Hippocampal formation (tissue), 2 donors: Measurements from ENCODE around the gene TARS2.

Experiments used
- DNase-seq, 2 donors: peaks; one replicate each; lab custom pipeline; 2025; lab: John Stamatoyannopoulos, UW

The TARS2 gene

DNA sequence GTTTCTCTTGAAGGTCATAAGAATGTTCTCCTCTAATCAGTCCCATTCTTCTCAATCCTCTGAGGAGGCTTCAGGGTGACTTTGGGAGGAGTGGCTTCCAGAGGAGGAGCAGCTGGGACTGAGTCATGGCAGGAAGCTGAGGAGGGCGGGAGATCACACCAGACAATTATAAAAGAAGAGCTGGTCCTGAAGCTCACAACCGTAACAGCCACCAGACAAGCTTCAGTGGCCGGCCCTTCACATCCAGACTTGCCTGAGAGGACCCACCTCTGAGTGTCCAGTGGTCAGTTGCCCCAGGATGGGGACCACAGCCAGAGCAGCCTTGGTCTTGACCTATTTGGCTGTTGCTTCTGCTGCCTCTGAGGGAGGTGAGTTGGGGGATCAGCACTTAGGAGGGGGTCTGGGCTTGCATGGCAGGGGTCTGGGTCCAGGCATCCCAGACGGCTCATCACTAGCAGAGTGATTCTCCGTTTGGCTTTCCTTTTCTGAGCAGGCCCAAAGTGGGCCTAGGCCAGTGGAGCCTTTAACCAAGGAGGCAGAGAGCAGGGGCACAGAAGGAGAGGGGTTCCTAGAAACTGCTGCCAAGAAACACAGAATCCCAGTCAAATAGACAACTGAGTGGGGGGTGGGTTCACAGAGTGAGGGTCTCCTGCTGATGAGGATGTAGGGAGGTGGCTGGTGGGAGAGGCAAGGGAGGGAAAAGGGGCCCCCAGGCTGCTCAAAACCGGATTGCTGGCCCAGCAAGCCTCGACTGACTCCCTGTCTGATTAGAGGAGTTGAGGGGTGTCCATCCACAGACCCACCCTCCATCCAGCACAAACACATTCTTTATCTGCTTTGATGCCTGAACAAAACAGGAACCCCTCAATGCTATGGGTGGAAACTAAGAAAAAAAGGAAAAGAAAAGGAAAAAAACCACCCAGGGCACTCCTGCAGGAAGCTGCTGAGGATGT lies 21.0 kb downstream of the TARS2 start, which contains the start of gene ECM1:
Gene ECM1, plus strand, starts transcription at position 198 of the 953 bp plus-strand sequence. Its CDS starts 101 bp downstream, at position 299.
- no peak for DNase-seq

DNA sequence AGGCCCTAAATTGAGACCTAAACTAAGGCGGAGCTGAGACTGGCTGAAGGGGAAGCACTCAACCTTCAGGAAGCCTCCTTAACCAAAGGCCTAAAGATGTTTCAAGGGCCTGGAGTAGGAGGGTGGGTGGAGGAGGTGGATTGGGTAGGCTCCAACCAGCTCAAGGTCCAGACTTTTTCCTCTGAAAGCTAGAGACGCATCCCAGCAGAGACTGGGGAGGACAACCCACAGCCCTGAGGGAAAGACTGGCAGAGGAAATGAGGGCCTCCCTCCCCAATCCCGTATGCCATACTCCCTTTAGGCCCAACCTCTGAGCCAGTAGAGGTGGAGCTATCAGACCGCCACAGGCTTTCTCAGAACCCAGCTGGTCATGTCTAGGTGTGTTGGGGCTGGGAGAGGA lies 21.8 kb downstream of the TARS2 start:
- no peak for DNase-seq

GRCh38 chr1:150511551-150511950 lies 24.3 kb downstream of the TARS2 start:
- DNase-seq: no peak

GRCh38 chr1:150511985-150512660 lies 24.9 kb downstream of the TARS2 start:
- DNase-seq: no peak

- DNase-seq: no peak
Measured at GRCh38 chr1:150512846-150513245, 25.6 kb downstream of the TARS2 start.

- DNase-seq: no peak
Measured at GRCh38 chr1:150513351-150513791, 26.2 kb downstream of the TARS2 start.

DNA sequence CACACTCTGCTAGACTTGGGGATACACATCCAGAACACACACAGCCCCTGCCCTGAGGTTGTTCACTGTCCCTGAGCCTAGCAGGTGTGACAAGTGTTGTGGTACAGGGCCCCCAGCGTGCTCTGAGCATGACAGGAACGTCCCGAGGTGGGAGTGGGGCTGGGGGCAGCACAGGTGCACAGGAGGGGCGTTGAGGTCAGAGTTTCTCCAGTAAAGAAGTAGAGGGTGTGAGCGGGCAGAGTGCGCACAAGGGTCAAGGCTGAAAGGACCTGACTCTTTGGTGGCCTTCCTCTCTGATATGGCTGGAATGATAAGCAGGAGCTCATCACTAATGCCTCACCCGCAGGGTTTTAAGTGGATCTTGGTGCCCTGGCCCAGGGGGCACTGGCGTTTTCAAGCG lies 27.0 kb downstream of the TARS2 start:
- DNase-seq: no peak

- no peak for DNase-seq
Measured at GRCh38 chr1:150514913-150515327, 27.7 kb downstream of the TARS2 start.

DNA sequence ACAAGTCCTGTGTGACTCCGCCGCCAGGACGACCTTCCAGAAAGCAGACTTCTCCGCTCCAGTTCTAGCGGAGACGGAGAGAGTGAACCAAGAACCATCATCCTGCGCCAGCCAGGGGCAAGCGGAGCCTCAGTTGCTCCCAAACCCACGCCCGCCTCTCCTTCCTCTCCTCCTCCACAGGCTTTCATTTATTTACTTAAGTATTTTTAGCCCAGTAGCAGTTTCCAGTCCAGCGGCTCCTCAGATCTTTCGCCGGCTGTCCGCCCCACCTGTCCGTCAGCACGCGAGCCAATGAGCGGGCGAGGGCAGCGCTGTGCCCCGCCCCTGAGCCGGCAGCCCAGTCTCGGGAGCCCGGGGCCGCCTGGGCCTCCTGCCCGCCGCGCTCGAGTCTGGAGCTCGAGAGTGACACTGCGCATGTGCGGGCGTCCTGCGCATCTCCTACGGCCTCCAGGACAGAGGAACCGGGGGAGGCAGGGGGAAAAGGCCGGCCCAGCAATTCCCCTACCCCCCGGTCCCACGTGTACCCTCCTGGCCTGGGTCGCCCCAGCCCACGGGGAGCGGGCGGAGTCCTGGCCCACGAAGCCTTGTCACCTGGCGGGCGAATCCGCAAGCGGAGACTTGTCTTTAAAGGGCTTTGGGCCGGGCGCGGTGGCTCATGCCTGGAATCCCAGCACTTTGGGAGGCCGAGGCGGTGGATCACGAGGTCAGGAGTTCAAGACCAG lies 28.3 kb downstream of the TARS2 start, which contains the start of gene FALEC:
Gene FALEC, plus strand, starts transcription at position 425 of the 722 bp plus-strand sequence.
- peak; percentile 95 to 97 for DNase-seq

DNA sequence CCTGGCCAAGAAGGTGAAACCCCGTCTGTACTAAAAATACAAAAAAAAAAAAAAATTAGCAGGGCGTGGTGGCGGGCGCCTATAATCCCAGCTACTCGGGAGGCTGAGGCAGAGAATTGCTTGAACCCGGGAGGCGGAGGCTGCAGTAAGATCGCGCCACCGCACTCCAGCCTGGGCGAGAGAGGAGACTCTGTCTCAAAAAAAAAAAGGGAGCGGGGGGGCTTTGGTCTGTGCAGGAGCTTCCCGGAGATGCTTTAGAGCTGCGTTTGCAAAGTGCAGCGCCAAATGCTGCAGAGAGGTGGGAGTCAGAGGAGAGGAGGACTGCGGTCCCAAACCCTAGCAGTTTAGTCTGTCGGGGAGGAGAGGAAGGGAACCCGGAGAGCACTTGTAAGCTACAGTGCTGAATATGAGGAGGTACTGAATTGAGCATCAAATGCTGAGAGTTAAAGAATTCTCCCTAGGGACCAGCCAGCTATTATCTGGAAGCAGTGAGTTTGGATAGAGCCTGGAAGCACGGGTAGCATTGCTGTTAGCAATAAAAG lies 28.9 kb downstream of the TARS2 start:
- no peak for DNase-seq

DNA sequence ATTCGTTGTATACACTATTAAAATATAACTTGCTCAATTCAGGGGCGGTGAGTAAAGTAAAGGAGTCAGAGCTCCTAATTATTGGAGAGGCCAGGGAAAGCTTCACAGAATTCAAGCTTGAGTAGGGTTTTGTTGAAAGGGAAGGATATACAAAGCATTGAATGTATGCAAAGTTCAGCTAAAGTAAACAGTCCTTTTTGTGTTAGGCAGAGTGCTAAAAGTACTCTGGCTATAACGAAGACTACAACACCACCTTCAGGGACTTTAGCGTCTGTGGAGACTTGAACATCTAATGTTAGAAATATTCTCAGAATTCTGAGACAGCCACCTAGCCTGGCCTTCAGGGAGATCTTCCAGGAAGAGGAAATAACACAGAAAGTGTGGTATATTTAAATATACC lies 29.4 kb downstream of the TARS2 start:
- DNase-seq: no peak

DNA sequence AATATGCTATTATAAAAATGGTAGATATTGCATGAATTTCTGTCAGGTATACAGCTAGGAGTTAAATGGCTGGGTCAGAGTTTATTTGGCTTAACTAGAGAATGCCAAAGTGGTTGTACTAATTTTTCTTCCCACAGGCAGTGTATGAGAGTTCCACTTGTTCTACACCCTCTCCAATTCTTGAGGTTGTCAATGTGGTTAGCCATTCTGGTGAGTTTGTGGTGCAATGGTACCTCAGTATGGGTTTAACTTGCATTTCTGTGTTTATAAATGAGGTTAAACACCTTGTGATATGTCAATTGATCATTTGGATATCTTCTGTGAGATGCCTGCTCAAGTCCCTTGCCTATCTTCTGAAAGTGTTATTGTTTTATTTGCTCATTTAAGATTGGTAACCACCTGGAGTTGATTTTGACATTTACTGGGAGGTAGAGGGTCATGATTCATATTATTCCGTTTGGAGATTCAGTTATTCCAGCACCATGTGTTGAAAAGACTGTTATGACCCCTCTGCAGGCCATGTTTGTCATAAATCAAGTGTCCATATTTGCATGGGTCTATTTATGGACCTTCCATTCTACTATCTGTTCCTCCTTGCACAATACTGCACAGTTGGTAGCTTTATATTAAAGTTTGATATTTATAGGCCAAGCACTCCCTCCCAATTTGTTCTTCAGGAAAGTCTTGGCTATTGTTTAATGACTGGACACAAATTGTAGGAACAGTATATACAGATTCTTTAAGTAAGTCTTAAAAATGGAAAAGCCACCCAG lies 34.2 kb downstream of the TARS2 start:
- DNase-seq: no peak

- no peak for DNase-seq
Measured at GRCh38 chr1:150525348-150525747, 38.1 kb downstream of the TARS2 start.

- no peak for DNase-seq
Measured at GRCh38 chr1:150528196-150528595, 41.0 kb downstream of the TARS2 start.

DNA sequence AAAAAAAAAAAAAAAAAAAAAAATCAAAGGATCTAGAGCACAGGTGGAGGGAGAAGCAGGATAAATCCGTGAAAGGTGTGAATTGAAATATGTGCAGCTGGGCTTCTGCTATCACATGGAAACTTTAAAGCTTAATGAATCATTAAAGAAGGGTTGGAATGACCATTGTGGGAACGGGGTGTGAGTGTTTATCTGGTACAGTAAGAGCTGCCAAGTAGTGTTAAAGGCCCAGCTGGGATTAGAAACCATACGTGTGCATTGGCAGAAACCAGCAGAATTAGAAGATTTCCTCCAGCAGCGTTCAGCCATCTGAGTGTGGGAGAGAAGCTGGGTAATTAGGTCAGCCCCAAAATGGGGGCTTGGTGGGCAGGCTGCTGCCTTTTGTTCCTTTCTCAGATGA lies 41.8 kb downstream of the TARS2 start:
- DNase-seq: no peak

GRCh38 chr1:150530491-150531159 lies 43.4 kb downstream of the TARS2 start:
- DNase-seq: no peak

- no peak for DNase-seq
Measured at GRCh38 chr1:150532860-150533259, 45.6 kb downstream of the TARS2 start.

DNA sequence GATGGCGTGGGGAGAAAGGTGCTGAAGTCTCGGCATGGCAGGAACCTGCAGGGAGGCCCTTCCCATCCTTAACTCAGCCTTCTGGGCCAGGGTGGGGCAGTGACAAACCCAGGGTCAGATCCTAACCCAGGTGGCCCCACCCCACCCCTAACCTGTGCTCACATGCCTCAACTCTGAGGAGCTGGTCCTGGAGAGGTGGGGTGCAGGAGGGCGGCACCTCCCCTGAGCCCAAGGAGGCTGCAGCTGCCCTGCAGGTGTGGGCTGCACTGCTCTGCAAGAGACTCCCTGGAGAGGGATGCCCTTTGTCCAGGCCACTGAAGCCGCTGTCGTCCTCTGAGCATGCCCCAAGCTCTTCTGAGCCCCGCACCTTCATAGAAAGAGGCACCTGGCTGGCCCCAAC lies 46.8 kb downstream of the TARS2 start:
- no peak for DNase-seq

DNA sequence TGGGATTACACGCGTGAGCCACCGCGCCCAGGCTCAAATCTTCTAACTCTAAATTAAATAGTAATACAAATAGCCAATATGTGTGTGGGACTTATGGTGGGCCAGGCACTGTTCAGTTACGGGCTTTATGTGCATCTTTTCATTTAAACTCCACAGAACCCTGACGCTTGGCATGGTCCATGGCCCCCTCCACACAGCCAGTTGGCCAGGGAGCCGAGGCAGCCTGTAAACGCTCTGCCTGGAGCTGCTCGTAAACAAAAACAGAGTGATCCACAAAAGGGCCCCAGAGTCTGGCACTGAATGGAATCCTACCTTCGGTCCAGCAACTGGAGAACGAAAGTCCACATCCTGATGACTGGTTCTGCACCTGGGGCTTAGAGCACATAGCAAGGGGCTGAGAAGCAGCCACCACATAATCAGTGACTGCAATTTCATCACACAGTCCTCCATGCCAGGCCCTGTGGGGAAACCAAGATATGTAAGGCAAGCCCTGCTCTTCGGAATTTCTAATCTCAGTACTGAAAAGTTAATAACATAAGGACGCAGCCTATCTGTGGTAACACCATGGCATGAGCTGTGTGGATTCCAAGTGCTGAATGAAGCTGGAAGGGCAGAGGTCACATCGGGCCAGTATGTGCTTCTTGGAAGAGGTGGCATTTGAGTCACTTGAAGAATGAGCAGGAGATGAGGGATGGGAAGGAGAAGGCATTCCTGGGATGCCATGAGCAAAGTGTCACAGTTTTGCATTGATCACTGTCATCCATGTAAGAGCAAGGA lies 48.5 kb downstream of the TARS2 start:
- DNase-seq: no peak
